Measurements from ENCODE around the gene ANKRD28.

ANKRD28 gene

DNA sequence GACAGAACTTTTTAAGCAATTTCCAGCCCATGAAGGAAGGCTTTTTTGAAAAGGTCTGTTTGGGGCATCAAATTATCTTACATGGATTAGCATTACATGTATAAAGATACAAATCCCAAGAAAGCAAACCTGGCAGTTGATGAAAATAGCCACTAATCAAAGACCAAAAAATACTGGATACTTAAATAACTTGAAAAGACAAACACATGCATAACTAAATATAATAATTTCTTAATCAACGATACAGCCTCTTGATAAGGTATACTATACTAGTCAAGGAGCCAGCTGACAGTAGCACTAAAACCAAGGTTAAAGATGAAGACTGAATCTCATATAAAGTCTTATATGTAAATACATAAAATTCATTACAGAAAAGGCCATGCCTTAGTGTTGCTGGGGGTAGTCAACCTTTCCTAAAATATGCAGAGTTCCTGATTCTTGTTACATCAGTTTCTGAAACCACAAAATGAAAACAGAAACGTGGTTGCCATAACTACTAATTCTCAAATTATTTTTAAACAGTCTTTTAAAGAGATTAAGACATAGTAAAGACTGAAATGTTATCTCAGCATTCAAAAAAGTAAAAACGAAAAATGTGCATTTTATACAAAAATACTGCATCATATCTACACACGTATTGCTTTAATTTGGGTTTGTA, 2.0 kb downstream of the ANKRD28 start:
- Mint-ChIP-seq H3K4me1 (peaks cover 44% of the 10 kb centered on the region), H3K9me3 (peaks cover 11% of the 10 kb centered on the region), H3K36me3 (ENCODE audit: low read depth) (peaks cover 20% of the 10 kb centered on the region), H3K27me3 (ENCODE audit: low read depth) (no peaks in the 10 kb centered on the region), H3K27ac (peak overlapping the region in 1 of 3 experiments; percentile 93), H3K4me3 (peak overlapping the region in 1 of 3 experiments; percentile 88)
- TF ChIP-seq, protein P1, sequence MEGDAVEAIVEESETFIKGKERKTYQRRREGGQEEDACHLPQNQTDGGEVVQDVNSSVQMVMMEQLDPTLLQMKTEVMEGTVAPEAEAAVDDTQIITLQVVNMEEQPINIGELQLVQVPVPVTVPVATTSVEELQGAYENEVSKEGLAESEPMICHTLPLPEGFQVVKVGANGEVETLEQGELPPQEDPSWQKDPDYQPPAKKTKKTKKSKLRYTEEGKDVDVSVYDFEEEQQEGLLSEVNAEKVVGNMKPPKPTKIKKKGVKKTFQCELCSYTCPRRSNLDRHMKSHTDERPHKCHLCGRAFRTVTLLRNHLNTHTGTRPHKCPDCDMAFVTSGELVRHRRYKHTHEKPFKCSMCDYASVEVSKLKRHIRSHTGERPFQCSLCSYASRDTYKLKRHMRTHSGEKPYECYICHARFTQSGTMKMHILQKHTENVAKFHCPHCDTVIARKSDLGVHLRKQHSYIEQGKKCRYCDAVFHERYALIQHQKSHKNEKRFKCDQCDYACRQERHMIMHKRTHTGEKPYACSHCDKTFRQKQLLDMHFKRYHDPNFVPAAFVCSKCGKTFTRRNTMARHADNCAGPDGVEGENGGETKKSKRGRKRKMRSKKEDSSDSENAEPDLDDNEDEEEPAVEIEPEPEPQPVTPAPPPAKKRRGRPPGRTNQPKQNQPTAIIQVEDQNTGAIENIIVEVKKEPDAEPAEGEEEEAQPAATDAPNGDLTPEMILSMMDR (IDR thresholded peaks at IDR 0.05; ENCODE audit: unreplicated experiment in 3 of 3) = no peak

DNA sequence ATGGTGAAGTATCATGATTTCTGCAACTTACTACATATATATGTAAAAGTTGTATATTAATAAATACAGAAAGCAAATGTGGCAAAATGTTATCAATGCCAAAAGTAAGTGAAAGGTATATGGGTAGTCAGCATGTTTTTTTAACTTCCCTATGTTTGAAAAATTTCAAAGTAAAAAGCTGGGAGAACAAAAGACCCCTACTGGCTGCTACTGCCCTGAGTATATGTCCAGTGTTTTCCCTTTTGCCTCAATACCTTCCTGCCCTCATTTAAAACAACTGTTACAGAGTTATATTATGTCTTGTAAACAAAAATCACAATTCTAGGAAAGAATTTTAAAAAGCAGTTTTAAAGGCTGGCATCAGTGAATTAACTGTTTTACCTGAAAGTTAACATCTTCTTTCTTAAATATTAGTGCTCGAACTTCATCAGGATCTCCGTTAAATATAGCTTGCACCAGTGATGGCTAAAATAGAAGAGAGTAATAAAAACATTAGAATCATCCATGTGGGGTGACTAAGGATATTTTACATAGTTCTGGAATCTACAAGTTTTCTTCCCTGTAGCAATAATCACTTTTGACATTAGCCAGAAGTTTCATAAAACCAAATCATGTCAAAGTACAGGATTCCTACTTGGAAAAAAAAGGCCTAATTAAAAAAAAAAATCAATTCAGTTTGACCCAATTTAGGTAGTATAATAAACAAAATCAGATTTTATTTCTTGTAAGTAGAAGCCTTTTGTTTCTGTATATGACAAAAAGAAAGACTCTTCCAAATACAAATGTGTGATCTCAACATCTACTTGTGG, 2.7 kb downstream of the ANKRD28 start:
- TF ChIP-seq, protein P1 (IDR thresholded peaks at IDR 0.05; ENCODE audit: unreplicated experiment in 3 of 3) = no peak
- Mint-ChIP-seq H3K36me3 (ENCODE audit: low read depth) (peaks cover 28% of the 10 kb centered on the region), H3K27ac (peak overlapping the region in 1 of 3 experiments; percentile 93), H3K27me3 (ENCODE audit: low read depth) (no peaks in the 10 kb centered on the region), H3K4me1 (peaks cover 39% of the 10 kb centered on the region), H3K4me3 (peak overlapping the region in 1 of 3 experiments; percentile 88), H3K9me3 (peaks cover 15% of the 10 kb centered on the region)

DNA sequence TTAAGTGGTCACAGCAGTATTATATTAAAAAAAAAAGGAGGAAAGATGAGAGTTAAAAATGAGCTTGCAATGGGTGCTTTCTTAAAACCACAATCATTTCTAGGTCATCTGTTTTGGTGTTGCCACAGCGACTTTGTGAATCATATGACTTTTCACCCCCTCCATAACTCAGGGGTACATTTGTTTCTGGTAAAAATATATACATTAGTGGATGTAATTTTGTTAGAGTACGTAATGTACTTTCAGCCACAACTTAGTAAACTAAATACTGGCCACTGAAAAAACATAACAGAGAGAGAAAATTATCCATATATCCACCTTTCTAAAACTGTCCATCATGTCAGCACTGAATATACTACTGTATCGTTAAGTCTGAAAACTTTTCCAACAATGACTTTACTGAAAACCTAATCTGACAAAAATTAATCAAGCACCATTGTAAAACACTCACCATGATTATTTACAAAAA, 3.4 kb downstream of the ANKRD28 start:
- TF ChIP-seq, protein P1 (IDR thresholded peaks at IDR 0.05; ENCODE audit: unreplicated experiment in 3 of 3) = no peak

DNA sequence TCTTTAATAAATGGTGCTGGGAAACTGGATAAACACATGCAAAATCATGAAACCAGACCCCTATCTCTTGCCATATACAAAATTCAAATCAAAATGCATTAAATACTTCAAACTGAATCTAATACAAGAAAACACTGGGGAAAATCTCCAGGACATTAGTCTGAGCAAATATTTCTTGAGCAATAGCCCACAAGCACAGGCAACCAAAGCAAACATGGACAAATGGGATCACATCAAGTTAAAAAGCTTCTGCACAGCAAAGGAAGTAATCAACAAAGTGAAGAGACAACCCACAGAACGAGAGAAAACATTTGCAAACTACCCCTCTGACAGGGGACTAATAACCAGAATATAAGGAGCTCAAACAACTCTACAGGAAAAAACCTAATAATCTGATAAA, 6.3 kb downstream of the ANKRD28 start:
- Mint-ChIP-seq H3K27me3 (ENCODE audit: low read depth) (no peaks in the 10 kb centered on the region), H3K36me3 (ENCODE audit: low read depth) (peaks cover 32% of the 10 kb centered on the region), H3K27ac (no peak overlapping the region), H3K9me3 (peaks cover 18% of the 10 kb centered on the region), H3K4me1 (peaks cover 15% of the 10 kb centered on the region), H3K4me3 (no peak overlapping the region)
- TF ChIP-seq, protein P1 (IDR thresholded peaks at IDR 0.05; ENCODE audit: unreplicated experiment in 3 of 3) = no peak

More for the DNA sequence above, 3.4 kb downstream of the ANKRD28 start:
- Mint-ChIP-seq H3K9me3 (peaks cover 18% of the 10 kb centered on the region), H3K27me3 (ENCODE audit: low read depth) (no peaks in the 10 kb centered on the region), H3K4me3 (peak overlapping the region in 1 of 3 experiments; percentile 42), H3K27ac (no peak overlapping the region), H3K36me3 (ENCODE audit: low read depth) (peaks cover 32% of the 10 kb centered on the region), H3K4me1 (peaks cover 39% of the 10 kb centered on the region)

DNA sequence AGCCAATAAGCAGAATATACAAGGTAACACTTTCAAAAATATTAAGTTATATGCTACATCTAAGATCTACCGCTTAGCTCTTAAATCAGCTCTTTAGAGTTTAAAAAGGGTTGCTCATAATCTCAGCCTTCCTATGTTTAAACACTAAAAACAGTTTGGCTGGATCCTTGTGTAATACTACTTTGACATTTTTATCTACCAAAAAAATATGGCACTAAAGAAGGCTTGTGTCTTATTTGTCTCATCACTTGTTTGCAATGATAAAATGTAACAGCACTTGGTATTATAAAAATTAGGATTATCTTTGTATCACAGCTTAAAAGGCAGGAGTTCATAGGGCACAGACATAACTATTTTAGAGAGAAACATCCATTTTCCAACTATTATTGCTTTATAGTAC, 9.8 kb downstream of the ANKRD28 start:
- Mint-ChIP-seq H3K4me3 (no peak overlapping the region), H3K27me3 (ENCODE audit: low read depth) (no peaks in the 10 kb centered on the region), H3K4me1 (peaks cover 2% of the 10 kb centered on the region), H3K9me3 (peaks cover 18% of the 10 kb centered on the region), H3K36me3 (ENCODE audit: low read depth) (peaks cover 39% of the 10 kb centered on the region), H3K27ac (no peak overlapping the region)
- TF ChIP-seq, protein P1 (IDR thresholded peaks at IDR 0.05; ENCODE audit: unreplicated experiment in 3 of 3) = no peak
